ENCODE measurements around the gene PKD1. TPM values are rescaled to one million over a fixed set of nuclear protein-coding genes. Genes with fewer than 3 reads are reported as not detected.
A peak's percentile ranks its signal among the peaks of the same experiment; 100 is the strongest.
"Not testable (repeated sequence)": the region's sequence is repeated elsewhere in the genome, so short reads cannot be mapped to it uniquely, and the experiment has no call there.

PKD1 gene
- total and polyA plus RNA-seq, 3 experiments from 2014 or later = 9.9 to 66.2 (median 58.9) TPM

DNA sequence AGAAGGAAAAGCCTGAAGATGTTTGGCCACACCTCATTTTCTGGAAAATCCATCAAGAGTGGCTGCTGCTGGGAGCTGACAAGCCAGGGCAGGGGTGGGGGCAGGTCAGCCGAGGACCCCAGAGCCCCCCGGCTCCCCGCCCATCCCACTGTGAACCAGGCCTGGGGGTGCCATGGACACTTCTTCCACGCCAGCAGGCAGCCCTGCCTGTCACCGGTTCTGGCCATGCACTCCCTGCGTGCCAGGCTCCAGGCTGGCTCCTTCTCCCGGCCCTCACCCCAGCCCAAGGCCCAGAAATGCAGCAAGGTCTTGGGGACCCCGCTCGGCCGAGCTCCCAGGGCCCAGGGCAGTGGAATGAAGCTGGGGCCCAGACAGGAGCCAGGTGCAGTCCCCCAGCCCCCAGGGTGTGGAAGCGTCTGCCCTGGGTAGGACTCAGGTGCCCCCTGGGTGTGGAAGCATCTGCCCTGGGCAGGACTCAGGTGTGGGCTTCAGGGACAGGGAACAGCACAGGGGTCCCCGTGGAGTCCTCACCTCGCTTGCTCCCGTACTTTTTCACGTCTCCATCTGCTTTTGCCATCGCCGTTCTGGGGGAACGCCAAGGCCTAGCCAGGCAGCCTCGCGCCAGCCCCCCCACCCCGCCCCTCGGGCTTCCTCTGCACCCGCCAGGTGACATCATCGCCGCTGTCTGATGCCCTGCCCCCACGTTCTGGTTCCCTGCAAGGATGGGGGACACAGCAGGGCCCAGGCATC is 12.6 kb downstream of the PKD1 start:
- H3K27ac ChIP-seq (ENCODE audit: low read depth, low read length); POLR2A ChIA-PET; H3K27me3 ChIP-seq (ENCODE audit: insufficient read depth, low read length, poor library complexity, severe bottlenecking); H3K9me3 ChIP-seq (ENCODE audit: low read length); H3K4me1 ChIP-seq (ENCODE audit: insufficient read depth, low read length); DNase-seq; H3K36me3 ChIP-seq (ENCODE audit: insufficient read depth, low read length); H3K27me3 Mint-ChIP-seq; H3K36me3 Mint-ChIP-seq; H3K9me3 Mint-ChIP-seq; H3K4me3 ChIP-seq (ENCODE audit: low read length); H3K4me3 Mint-ChIP-seq: not testable (repeated sequence)
- Mint-ChIP-seq H3K4me1 (peaks cover 10 to 26% (median 14%) of the 10 kb centered on the region in 3 donors), H3K27ac (peak overlapping the region in 1 of 8 donors; percentile 64)
- CTCF ChIA-PET = interaction anchor here (3.4 kb wide), 1 partner anchor 17 kb away, joined by 20 read pairs; no protein-coding TSS in a partner anchor

DNA sequence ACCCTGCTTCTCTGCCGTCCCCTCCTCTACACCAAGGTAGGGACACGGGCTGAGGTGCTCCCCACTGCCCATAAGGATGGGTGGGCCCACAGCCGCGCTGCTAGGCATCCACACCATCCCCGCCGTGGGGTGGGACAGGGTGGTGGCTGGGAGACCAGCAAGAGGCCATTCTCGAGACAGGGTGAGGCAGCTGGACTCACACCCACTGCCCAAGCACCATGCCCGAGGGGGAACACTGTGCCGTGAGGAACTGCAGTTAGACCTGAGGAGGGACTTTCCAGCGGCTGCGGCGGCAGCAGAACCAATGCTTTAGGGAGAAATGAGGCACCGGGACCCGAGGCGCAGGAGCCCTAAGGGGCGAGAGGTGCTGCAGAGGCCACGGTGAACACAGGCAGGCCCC is 13.3 kb downstream of the PKD1 start:
- Histone ChIP-seq H3K36me3 (ENCODE audit: insufficient read depth, low read length) (no peaks in the 10 kb centered on the region), H3K4me1 (ENCODE audit: insufficient read depth, low read length) (no peaks in the 10 kb centered on the region), H3K9me3 (ENCODE audit: low read length) (no peaks in the 10 kb centered on the region), H3K4me3 (ENCODE audit: low read length) (no peak overlapping the region), H3K27ac (ENCODE audit: low read depth, low read length) (no peak overlapping the region), H3K27me3 (ENCODE audit: insufficient read depth, low read length, poor library complexity, severe bottlenecking) (no peaks in the 10 kb centered on the region)
- CTCF ChIA-PET = interaction anchor here (3.4 kb wide), 1 partner anchor 18 kb away, joined by 20 read pairs; no protein-coding TSS in a partner anchor
- no peak overlapping the region for H3K27ac Mint-ChIP-seq
- no peaks in the 10 kb centered on the region for H3K27me3 Mint-ChIP-seq
- POLR2A ChIA-PET = no interaction called here
- no peak for DNase-seq
- H3K4me3 Mint-ChIP-seq = no peak overlapping the region
- H3K36me3 Mint-ChIP-seq = no peaks in the 10 kb centered on the region
- H3K9me3 Mint-ChIP-seq = no peaks in the 10 kb centered on the region
- peaks cover 10 to 26% (median 14%) of the 10 kb centered on the region in 3 donors for H3K4me1 Mint-ChIP-seq

DNA sequence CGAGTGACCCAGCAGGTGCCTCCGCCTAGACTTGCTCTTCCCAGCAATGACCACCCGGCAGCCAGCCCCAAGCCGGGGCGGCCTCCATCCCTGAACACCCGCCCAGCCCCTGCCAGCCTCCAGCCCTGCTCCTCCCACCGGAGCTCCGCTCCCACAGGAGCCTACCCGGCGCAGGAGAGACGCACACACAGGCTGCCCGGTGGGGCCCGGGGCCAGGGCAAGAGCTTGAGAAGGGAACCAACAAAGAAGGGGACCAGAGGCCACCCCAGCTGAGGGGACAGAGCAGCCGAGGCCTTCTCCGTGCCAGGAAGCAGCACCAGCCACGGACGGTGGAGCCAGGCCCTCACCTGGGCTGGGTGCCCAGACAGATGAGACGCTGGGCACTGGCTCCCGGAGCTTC is 13.8 kb downstream of the PKD1 start:
- peaks cover 6 to 22% (median 10%) of the 10 kb centered on the region in 3 donors for H3K4me1 Mint-ChIP-seq
- no peaks in the 10 kb centered on the region for H3K36me3 Mint-ChIP-seq
- no peaks in the 10 kb centered on the region for H3K9me3 ChIP-seq (ENCODE audit: low read length)
- no peak overlapping the region for H3K4me3 Mint-ChIP-seq
- H3K4me1 ChIP-seq (ENCODE audit: insufficient read depth, low read length) = no peaks in the 10 kb centered on the region
- no peak overlapping the region for H3K4me3 ChIP-seq (ENCODE audit: low read length)
- DNase-seq = no peak
- H3K9me3 Mint-ChIP-seq = no peaks in the 10 kb centered on the region
- no peak overlapping the region for H3K27ac Mint-ChIP-seq
- no peaks in the 10 kb centered on the region for H3K27me3 ChIP-seq (ENCODE audit: insufficient read depth, low read length, poor library complexity, severe bottlenecking)
- no peaks in the 10 kb centered on the region for H3K27me3 Mint-ChIP-seq
- no peaks in the 10 kb centered on the region for H3K36me3 ChIP-seq (ENCODE audit: insufficient read depth, low read length)
- ChIA-PET POLR2A (no interaction called here), CTCF (interaction anchor here (0.8 to 3.4 kb wide), 4 partner anchors 18 to 99 kb away, joined by 3 to 20 read pairs (median 4); no protein-coding TSS in a partner anchor)
- no peak overlapping the region for H3K27ac ChIP-seq (ENCODE audit: low read depth, low read length)

DNA sequence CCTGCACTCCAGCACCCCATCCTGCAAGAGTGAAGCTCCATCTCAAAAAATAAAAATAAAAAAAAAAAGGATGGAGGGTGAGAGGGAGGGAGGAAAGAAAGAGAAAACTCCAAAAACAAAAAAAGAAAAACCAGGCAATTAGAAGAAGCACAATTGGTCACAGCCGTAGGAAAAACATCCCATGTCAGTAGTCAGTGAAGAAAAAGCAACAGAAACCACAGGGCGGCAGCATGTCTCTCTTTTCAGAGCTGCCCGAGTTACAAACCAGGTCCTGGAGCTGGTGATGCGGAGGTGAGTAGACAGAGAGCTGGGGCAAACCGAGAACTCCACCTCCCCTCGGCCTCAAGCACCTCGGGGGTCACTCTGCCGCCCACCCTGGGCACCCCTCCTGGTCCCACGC is 14.4 kb downstream of the PKD1 start:
- Mint-ChIP-seq H3K27ac (peak overlapping the region in 2 of 8 donors; percentile 54 to 86), H3K4me1 (peaks cover 4 to 20% (median 8%) of the 10 kb centered on the region in 3 donors)
- H3K36me3 ChIP-seq (ENCODE audit: insufficient read depth, low read length); H3K4me1 ChIP-seq (ENCODE audit: insufficient read depth, low read length); H3K4me3 ChIP-seq (ENCODE audit: low read length); DNase-seq; H3K27me3 Mint-ChIP-seq; H3K9me3 ChIP-seq (ENCODE audit: low read length); H3K9me3 Mint-ChIP-seq; H3K4me3 Mint-ChIP-seq; POLR2A ChIA-PET; H3K27ac ChIP-seq (ENCODE audit: low read depth, low read length); H3K36me3 Mint-ChIP-seq; H3K27me3 ChIP-seq (ENCODE audit: insufficient read depth, low read length, poor library complexity, severe bottlenecking): not testable (repeated sequence)
- CTCF ChIA-PET = interaction anchor here (0.8 to 3.4 kb wide), 4 partner anchors 19 to 99 kb away, joined by 3 to 20 read pairs (median 4); no protein-coding TSS in a partner anchor

DNA sequence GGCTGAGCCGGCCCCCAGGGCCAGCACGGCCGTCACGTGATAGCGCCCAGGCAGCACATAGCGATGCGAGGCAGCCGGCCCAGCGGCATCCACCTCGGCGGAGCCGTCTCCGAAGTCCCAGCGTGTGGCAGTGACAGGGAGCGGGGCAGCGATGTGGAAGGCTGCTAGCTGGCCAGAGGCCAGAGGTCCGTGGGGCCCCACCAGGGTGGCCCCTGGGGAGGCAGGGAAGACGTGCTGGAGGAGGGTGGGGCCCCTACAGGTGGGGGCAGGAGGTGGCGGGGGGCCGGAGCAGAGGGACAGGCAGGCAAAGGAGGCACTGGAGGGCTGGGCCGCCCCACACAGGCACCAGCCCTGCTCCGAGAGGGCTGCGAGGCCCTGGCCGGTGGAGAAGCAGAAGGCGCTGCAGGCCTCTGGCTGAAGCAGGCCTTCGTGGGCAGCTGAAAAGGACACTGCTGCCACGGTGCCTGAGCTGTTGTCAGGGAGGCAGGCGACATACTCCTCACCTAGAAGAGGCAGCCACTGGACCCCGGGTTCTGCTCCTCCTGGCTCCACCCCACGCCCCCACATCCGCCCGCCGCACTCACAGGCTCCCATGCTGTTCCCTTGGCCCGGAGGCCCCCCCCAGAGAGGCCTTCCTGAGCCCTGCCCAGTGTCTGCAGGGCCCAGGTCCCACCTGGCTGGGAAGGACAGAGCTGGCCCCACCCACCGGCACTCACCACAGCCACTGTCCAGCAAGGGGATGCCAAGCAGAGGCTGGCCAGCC is 17.6 kb downstream of the PKD1 start:
- H3K4me1 ChIP-seq (ENCODE audit: insufficient read depth, low read length); H3K36me3 ChIP-seq (ENCODE audit: insufficient read depth, low read length); H3K27ac Mint-ChIP-seq; H3K9me3 ChIP-seq (ENCODE audit: low read length); POLR2A ChIA-PET; CTCF ChIA-PET; H3K27ac ChIP-seq (ENCODE audit: low read depth, low read length); H3K27me3 ChIP-seq (ENCODE audit: insufficient read depth, low read length, poor library complexity, severe bottlenecking); H3K27me3 Mint-ChIP-seq; H3K4me3 ChIP-seq (ENCODE audit: low read length); H3K9me3 Mint-ChIP-seq; H3K4me3 Mint-ChIP-seq; DNase-seq; H3K36me3 Mint-ChIP-seq: not testable (repeated sequence)
- peaks cover 4 to 11% (median 5%) of the 10 kb centered on the region in 3 donors for H3K4me1 Mint-ChIP-seq

DNA sequence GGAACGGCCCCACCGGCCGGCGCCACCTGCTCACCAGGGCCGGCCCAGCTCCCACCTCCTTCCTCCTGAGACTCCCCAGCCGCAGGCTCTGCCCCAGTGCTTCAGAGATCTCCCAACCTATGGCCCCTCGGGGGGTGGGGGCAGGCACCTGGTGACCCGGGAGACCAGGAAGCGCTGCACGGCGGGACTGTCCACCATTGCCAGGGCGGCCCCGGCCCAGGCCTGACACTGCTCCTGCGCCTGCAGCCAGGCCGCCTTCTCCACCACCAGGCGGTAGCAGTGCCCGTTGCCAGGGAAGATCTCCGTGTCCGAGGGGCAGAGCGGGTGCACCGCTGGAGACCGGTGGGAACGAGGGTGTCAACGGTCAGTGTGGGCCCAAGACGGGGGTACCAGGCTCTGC is 18.4 kb downstream of the PKD1 start:
- H3K9me3 ChIP-seq (ENCODE audit: low read length); DNase-seq; H3K4me1 Mint-ChIP-seq; CTCF ChIA-PET; H3K9me3 Mint-ChIP-seq; H3K27me3 Mint-ChIP-seq; H3K27me3 ChIP-seq (ENCODE audit: insufficient read depth, low read length, poor library complexity, severe bottlenecking); H3K4me3 ChIP-seq (ENCODE audit: low read length); H3K27ac Mint-ChIP-seq; H3K4me1 ChIP-seq (ENCODE audit: insufficient read depth, low read length); H3K36me3 ChIP-seq (ENCODE audit: insufficient read depth, low read length); H3K4me3 Mint-ChIP-seq; POLR2A ChIA-PET; H3K27ac ChIP-seq (ENCODE audit: low read depth, low read length): not testable (repeated sequence)
- H3K36me3 Mint-ChIP-seq = peaks cover 0 to 10% (median 0%) of the 10 kb centered on the region in 3 donors

DNA sequence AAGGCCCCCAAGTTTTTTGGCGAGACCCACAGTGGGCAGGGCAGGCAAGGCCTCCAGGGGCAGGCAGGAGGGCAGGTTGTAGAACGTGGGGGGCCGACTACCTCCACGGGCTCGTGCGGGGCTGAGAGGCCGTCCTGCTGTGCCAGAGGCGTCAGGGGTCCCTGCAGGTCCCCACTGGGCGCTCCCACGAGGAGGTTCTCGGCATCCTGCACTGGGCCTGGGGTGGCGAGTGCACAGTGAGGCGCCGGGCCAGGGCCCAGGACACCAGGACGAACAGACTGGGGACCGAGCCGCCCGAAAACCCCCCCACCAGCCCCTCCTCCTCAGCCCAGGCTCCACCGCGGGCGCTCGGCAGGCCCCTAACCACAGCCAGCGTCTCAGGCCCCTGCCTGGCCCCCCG is 19.3 kb downstream of the PKD1 start:
- H3K4me1 ChIP-seq (ENCODE audit: insufficient read depth, low read length); H3K4me3 Mint-ChIP-seq; H3K36me3 ChIP-seq (ENCODE audit: insufficient read depth, low read length); H3K9me3 Mint-ChIP-seq; H3K27me3 ChIP-seq (ENCODE audit: insufficient read depth, low read length, poor library complexity, severe bottlenecking); H3K4me1 Mint-ChIP-seq; H3K9me3 ChIP-seq (ENCODE audit: low read length); H3K27me3 Mint-ChIP-seq; H3K27ac Mint-ChIP-seq; POLR2A ChIA-PET; H3K27ac ChIP-seq (ENCODE audit: low read depth, low read length); DNase-seq; H3K4me3 ChIP-seq (ENCODE audit: low read length); CTCF ChIA-PET: not testable (repeated sequence)
- peaks cover 0 to 10% (median 0%) of the 10 kb centered on the region in 3 donors for H3K36me3 Mint-ChIP-seq

DNA sequence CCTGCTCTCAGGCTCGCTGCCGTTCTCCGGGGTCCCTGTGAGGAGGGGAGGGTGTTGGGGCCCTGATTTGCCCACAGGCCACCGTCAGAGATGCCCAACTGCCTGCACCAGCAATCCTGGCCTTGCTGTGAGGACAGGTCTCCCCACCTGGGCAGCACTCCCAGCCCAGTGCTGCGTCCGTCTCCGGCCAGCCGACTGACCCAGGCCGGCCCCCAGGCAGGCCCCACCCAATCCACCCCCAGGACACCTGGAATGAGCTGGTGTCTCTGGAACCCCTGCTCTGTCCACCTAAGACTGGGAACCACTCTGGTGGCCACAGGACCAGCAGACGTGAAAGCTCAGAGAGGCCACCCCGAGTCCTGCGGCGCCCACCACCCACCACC is 20.1 kb downstream of the PKD1 start:
- ChIA-PET CTCF (no interaction called here), POLR2A (no interaction called here)
- Mint-ChIP-seq H3K4me1 (peaks cover 0 to 4% (median 3%) of the 10 kb centered on the region in 3 donors), H3K27me3 (no peaks in the 10 kb centered on the region), H3K4me3 (no peak overlapping the region), H3K27ac (no peak overlapping the region), H3K36me3 (peaks cover 0 to 14% (median 0%) of the 10 kb centered on the region in 3 donors), H3K9me3 (no peaks in the 10 kb centered on the region)
- Histone ChIP-seq H3K27ac (ENCODE audit: low read depth, low read length) (no peak overlapping the region), H3K4me1 (ENCODE audit: insufficient read depth, low read length) (no peaks in the 10 kb centered on the region), H3K36me3 (ENCODE audit: insufficient read depth, low read length) (no peaks in the 10 kb centered on the region), H3K9me3 (ENCODE audit: low read length) (no peaks in the 10 kb centered on the region), H3K4me3 (ENCODE audit: low read length) (no peak overlapping the region), H3K27me3 (ENCODE audit: insufficient read depth, low read length, poor library complexity, severe bottlenecking) (no peaks in the 10 kb centered on the region)
- DNase-seq = no peak
